Stimulated activated CD8-positive, alpha-beta memory T cell treated with anti-CD3 and anti-CD28 coated beads, Interleukin-2, amount 100 ng/mL, for 1 hour (primary cell): ENCODE results near the gene SGIP1.
"Not testable (repeated sequence)": the region's sequence is repeated elsewhere in the genome, so short reads cannot be mapped to it uniquely, and the experiment has no call there.

Experiments
- DNase-seq, 2 donors: peaks; one replicate each; pipeline ENCODE4 v3.0.0-alpha.2; 2020; ENCODE audit warnings: low read depth in 2 of 2

SGIP1 gene

GRCh38 chr1:66556161-66556611, 22.2 kb downstream of the SGIP1 start:
- DNase-seq: no peak

GRCh38 chr1:66557157-66557556, 23.2 kb downstream of the SGIP1 start:
- DNase-seq: no peak

DNA sequence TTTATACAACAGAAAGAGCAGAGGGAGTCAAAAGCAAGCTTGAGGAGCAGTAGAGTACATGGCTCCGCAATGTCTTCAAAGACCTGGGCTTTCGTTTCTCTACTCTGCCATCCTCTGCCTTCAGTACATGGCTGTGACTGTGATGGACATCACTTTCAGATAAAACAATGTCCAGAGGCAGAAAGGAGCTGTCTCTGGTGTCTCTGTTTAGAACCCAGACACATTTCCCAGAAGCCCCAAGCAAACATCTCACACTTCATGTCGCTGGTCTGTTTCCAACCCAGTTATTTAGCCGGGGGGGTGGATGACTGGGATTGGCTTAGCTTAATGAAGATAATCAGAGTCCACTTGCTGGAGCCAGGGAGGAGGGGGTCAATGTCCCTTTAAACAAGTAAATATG, 25.6 kb downstream of the SGIP1 start:
- DNase-seq: no peak

DNA sequence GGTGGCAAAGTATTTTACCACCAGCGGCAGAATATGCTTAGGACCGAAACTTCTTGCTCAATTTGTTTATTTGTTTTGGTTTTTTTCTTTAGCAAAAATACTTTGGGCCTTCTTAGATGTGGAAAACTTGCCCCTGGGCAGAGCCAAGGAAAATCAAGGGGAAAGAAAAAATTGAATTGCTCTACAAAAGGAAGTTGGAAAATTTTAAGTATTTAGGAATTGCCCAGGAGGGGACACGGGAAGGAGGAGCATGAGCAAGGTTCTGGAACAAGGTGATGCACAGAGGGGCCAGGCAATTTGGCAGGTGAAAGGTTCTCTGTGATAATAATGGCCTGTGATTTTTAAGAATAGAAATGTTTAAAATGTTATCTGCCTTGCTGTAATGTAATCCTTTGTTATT, 28.6 kb downstream of the SGIP1 start:
- no peak for DNase-seq

DNA sequence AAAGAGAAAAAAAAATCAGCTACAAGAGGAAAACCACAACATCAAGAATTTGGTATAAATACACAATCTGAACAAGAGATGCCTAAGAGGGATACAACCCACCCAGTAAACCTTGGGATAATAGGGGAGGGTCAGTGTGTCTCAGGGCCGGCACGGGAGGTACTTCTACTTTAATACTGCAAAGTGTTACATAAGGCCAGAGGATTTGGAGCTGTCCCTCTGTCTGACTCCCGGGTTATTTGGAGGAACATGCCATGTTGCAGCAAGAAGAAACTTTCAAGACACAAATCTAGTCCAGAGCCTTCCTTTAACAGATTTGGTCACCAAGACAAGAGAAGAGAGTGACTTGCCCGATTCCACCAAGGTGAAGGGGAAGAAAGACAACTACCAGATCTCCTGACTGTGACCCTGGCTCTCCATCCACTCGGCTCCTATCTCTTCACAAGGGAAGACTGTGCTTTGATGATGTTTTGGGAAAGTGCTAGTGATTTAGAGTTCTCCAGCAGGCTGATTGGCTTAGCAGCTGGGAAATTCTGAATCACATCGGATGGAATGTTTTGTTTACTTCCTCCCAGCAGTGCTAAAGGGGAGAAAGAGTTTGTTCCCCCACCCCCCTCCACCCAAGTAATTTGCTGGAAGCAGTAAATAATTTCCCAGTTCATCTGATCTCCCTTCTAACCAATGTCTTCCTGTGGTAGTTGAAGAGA, 29.3 kb downstream of the SGIP1 start:
- DNase-seq: no peak

DNA sequence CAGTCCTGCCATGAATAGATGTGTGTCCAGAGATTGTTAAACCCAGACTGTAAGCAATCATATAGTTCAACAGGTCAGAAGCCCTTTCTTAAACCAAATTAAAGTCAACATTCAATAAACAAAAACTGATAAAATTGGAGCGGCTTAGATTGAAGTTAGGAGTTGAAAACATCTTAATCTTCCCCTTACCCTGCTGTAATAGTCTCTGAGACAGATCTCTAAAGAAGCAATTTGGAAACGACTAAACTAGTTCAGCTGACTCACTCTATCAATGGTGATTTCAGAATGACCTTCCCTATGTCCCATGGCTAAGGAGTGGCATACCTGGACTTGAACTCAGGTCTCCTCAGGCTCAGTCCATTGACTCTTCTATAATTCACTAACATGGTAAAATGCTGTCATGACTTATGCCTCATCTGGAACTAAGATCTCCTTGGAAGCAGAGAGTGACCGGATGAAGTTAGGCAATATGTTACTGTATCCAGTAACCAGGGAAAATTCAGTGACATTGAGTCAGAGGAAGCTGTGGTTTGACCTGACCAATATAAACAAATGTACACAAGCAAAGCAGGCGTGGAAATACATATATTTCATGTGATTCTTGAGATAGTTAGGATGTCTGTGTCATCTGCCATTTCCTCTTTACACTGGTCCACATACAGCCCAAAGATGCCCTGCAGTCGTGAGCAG, 30.1 kb downstream of the SGIP1 start:
- no peak for DNase-seq

GRCh38 chr1:66570196-66570595, 36.2 kb downstream of the SGIP1 start:
- no peak for DNase-seq

- DNase-seq: no peak
Observed at GRCh38 chr1:66571789-66572188, 37.8 kb downstream of the SGIP1 start.

- DNase-seq: no peak
Observed at GRCh38 chr1:66575739-66576138, 41.8 kb downstream of the SGIP1 start.

DNA sequence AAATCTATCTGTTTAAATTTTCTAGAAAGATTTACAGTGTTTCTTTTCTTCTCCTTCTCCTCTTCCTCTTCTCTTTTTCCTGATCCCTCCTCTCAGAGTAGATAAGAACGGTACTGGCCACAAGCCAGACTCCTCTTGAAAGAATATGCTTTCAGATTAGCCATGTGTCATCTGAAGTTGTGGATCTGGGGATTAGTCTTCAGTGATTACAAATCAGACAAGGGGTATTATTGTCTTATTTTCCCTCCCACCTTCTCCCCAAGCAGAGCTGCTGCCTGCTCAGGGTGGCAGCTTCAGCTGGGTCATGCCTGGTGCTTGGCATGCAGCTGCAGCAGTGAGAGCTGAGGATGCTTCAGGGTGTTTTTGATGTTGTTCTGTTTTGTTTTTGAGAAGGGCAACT, 42.7 kb downstream of the SGIP1 start:
- no peak for DNase-seq

DNA sequence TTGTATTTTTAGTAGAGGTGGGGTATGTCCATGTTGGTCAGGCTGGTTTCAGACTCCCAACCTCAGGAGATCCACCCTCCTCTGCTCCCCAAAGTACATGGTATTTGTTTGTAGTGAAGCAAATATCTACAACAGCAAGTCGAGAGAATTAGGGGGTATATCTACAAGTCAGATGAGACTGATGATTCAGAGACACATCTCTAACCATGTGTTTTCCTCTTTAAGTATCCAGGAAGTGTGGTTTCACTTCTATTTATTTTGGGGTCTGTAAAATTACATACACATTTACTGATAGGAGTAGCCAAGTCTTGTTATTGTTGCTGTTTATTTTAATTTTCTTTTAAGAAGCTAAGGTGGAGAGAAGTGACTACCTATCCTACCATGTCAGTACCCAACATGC, 44.9 kb downstream of the SGIP1 start:
- DNase-seq: no peak

DNA sequence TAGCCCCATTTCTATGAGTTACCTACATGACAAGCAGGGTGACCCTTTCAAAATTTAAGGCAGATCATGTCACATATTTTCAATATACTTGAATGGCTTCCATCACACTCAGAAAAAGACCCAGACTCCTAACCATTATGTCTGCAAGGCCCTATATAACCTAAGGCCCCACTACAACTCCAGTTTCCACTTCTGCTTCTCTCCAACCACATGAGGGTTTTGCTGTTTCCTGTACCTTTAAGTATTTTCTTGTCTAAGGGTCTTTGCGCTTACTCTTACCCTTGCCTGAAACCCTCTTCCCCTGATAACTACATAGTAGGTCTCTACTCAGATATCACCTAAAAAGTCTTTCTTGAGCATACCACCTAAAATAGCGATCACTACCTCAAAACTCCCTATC, 46.1 kb downstream of the SGIP1 start:
- no peak for DNase-seq

GRCh38 chr1:66583021-66583420, 49.1 kb downstream of the SGIP1 start:
- no peak for DNase-seq

DNA sequence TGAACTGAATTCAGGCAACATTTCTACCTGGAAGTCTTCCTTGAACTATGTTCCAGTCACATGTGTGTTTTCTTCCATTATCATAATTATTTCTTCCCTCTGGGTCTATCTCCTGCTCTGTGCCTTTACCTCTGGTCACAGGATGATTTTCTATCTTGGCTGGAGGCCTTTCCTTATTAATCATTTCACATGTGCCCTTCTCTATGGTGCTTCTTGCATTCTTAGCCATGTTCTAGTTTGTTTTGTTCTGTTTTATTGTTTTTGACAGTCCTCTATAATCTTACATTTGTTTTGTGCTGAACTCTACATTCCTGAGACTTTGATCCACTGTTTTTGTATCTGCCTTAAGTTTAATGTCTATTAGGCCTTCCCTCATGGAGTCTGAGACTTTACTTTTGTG, 51.0 kb downstream of the SGIP1 start:
- no peak for DNase-seq

DNA sequence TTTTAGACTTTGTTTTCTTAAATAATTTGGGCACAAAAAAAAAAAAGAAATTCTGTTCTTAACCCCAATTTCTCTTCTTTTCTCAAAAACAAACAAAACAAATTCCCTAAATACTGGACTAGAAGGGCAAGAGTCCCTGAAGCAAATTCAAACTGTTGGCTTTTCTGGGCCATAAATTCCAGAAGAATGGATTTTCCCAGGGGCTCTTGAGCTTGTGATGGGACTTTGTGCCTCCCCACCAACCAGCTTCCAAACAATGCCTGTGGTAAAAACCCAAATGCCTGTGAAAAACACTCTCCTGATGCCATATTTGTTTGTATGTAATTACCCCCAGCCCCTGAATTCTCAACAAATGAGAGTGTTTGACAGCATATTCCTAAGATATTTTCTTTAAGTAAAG, 55.4 kb downstream of the SGIP1 start:
- DNase-seq: no peak

GRCh38 chr1:66592106-66592507, 58.2 kb downstream of the SGIP1 start:
- not testable (repeated sequence) for DNase-seq

GRCh38 chr1:66596191-66596590, 62.2 kb downstream of the SGIP1 start:
- no peak for DNase-seq

GRCh38 chr1:66597500-66597899, 63.5 kb downstream of the SGIP1 start:
- no peak for DNase-seq

DNA sequence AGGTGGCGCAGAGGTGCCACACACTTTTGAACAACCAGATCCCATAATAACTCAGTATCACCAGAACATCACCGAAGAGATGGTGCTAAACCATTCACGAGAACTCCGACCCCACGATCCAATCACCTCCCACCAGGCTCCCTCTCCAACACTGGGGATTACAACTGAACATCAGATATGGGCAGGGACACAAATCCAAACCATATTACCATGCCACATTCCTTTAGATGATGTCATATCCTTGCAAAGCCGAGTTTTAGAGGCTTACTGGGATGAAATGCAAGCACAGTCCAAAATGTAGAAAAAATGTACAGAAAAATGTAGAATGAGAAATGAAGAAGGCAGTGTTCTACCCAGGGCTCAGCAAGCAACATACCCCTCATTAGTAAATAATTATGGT, 64.7 kb downstream of the SGIP1 start:
- no peak for DNase-seq

DNA sequence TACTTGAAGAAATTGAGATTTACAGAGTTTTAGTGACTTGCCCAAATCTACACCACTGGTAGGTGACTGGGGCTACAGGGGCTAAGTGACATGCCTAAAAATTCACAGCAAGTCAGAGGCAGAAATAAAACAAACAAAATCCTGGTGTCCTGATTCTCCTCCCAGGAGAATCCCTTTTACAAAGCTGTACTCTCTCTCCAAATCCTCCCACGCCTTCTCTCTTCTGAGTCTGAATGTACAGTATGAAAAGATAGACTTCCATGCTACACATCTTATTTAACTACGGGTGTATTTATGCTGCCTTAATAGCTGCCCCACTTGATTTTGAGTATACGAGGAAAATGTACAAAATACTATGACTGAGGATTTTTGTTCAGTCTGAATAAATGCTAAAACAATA, 65.4 kb downstream of the SGIP1 start:
- no peak for DNase-seq

GRCh38 chr1:66599899-66600737, 66.2 kb downstream of the SGIP1 start:
- no peak for DNase-seq

DNA sequence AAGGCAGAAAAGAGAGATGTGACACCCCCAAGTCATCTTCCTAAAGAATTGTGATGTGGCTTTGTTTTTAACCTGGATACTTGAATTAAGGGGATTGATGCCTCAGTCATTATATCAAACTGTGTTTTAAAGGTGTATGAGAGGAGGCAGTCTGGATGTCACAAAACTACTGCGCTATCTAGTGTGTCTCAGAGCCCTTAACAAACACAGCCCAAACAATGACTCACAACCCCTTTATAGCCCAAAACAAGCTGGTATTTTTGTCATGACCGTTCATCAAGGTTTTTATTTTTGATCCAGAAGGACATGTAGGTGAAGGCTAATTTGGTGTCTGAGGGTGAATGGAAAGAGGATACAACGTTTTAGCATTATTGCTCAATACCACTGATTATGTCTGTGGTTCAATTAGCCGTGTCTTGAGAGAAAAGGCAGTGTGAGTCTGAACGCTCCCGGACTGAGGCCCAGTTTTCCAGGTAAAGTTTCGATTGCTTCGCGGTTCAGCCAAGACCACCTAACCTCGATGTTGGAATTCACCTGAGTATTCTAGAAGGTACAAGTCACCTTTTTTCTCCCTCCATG, 71.6 kb downstream of the SGIP1 start:
- DNase-seq: no peak
